Measurements from ENCODE around the gene ZNF691.

DNA sequence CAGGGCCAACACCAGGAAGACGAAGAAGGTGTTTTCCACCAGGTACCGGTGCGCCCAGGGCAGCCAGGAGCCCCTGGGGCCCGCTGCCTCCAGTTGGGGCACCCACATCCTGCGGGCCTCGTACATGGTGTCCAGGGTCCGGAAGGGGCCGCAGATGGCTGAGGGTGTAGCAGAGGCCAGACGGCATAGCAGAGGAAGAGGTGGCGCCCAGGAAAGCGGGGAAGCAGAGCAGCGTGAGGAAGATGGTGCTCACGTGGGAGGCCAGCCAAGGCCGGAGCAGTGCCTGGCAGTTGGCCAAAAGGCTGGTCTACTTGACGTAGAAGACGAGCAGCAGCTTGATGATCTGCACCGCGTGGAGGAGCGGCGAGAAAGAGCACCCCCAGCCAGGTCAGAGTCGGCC is 40.4 kb downstream of the ZNF691 start:
- TF ChIP-seq, protein P1, sequence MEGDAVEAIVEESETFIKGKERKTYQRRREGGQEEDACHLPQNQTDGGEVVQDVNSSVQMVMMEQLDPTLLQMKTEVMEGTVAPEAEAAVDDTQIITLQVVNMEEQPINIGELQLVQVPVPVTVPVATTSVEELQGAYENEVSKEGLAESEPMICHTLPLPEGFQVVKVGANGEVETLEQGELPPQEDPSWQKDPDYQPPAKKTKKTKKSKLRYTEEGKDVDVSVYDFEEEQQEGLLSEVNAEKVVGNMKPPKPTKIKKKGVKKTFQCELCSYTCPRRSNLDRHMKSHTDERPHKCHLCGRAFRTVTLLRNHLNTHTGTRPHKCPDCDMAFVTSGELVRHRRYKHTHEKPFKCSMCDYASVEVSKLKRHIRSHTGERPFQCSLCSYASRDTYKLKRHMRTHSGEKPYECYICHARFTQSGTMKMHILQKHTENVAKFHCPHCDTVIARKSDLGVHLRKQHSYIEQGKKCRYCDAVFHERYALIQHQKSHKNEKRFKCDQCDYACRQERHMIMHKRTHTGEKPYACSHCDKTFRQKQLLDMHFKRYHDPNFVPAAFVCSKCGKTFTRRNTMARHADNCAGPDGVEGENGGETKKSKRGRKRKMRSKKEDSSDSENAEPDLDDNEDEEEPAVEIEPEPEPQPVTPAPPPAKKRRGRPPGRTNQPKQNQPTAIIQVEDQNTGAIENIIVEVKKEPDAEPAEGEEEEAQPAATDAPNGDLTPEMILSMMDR (IDR thresholded peaks at IDR 0.05): no peak
- TF ChIP-seq, protein P2, sequence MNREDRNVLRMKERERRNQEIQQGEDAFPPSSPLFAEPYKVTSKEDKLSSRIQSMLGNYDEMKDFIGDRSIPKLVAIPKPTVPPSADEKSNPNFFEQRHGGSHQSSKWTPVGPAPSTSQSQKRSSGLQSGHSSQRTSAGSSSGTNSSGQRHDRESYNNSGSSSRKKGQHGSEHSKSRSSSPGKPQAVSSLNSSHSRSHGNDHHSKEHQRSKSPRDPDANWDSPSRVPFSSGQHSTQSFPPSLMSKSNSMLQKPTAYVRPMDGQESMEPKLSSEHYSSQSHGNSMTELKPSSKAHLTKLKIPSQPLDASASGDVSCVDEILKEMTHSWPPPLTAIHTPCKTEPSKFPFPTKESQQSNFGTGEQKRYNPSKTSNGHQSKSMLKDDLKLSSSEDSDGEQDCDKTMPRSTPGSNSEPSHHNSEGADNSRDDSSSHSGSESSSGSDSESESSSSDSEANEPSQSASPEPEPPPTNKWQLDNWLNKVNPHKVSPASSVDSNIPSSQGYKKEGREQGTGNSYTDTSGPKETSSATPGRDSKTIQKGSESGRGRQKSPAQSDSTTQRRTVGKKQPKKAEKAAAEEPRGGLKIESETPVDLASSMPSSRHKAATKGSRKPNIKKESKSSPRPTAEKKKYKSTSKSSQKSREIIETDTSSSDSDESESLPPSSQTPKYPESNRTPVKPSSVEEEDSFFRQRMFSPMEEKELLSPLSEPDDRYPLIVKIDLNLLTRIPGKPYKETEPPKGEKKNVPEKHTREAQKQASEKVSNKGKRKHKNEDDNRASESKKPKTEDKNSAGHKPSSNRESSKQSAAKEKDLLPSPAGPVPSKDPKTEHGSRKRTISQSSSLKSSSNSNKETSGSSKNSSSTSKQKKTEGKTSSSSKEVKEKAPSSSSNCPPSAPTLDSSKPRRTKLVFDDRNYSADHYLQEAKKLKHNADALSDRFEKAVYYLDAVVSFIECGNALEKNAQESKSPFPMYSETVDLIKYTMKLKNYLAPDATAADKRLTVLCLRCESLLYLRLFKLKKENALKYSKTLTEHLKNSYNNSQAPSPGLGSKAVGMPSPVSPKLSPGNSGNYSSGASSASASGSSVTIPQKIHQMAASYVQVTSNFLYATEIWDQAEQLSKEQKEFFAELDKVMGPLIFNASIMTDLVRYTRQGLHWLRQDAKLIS (CRISPR knock-in tag; IDR thresholded peaks at IDR 0.05; ENCODE audit: borderline replicate concordance): no peak
- TF ChIP-seq PRDM15 (CRISPR knock-in tag; IDR thresholded peaks at IDR 0.05): no peak
- TF ChIP-seq, protein P3, sequence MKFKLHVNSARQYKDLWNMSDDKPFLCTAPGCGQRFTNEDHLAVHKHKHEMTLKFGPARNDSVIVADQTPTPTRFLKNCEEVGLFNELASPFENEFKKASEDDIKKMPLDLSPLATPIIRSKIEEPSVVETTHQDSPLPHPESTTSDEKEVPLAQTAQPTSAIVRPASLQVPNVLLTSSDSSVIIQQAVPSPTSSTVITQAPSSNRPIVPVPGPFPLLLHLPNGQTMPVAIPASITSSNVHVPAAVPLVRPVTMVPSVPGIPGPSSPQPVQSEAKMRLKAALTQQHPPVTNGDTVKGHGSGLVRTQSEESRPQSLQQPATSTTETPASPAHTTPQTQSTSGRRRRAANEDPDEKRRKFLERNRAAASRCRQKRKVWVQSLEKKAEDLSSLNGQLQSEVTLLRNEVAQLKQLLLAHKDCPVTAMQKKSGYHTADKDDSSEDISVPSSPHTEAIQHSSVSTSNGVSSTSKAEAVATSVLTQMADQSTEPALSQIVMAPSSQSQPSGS (CRISPR knock-in tag; IDR thresholded peaks at IDR 0.05; ENCODE audit: borderline replicate concordance, low read depth): no peak
- no peak for TF ChIP-seq ATF3 (CRISPR knock-in tag; conservative IDR thresholded peaks at IDR 0.05)
- TF ChIP-seq JUN (CRISPR knock-in tag; IDR thresholded peaks at IDR 0.05): no peak
